WTC11 (cell line): ENCODE measurements around the gene MTA2. TPM values are rescaled to one million over a fixed set of nuclear protein-coding genes. Genes with fewer than 3 reads are reported as not detected.

Experiments used
- ATAC-seq: fragments of 200-7000 bp; cut with Tn5 transposase; 2 replicates; pipeline ENCODE4 v1.10.0; 2021; ENCODE audit warnings: mild to moderate bottlenecking, moderate library complexity
- CTCF ChIA-PET: fragments of 300-600 bp; sonication (Branson Sonifier 250); formaldehyde crosslinking; loops from one replicate; lab custom pipeline; 2021; ENCODE audit warnings: antibody characterized with exemption; lab: Charles Lee
- POLR2A ChIA-PET: fragments of 350-600 bp; sonication (Branson Sonifier 250); formaldehyde crosslinking; loops from one replicate; lab custom pipeline; 2021; ENCODE audit warnings: antibody characterized with exemption; lab: Charles Lee
- DNase-seq: peaks from one replicate; pipeline ENCODE4 v3.0.0; 2021; ENCODE audit warnings: low spot score
- H3K27ac Mint-ChIP-seq: 2 replicates; pipeline ENCODE4 v1.8.0; 2021; ENCODE audit warnings: mixed read lengths
- H3K27me3 Mint-ChIP-seq: 2 replicates; pipeline ENCODE4 v1.8.0; 2021; ENCODE audit warnings: low read depth, mild to moderate bottlenecking, moderate library complexity, mixed read lengths
- H3K36me3 Mint-ChIP-seq: 2 replicates; pipeline ENCODE4 v1.8.0; 2021; ENCODE audit warnings: mixed read lengths
- H3K4me1 Mint-ChIP-seq: 2 replicates; pipeline ENCODE4 v1.8.0; 2022; ENCODE audit warnings: mixed read lengths
- H3K4me3 Mint-ChIP-seq: 2 replicates; pipeline ENCODE4 v1.8.0; 2021; ENCODE audit warnings: mild to moderate bottlenecking, moderate library complexity, mixed read lengths
- H3K9me3 Mint-ChIP-seq: 2 replicates; pipeline ENCODE4 v1.8.0; 2021; ENCODE audit warnings: mixed read lengths
- AFF4 ChIP-seq: sonication (generic); formaldehyde crosslinking; IDR thresholded peaks from 2 replicates; pipeline ENCODE4 v1.8.1; 2023; ENCODE audit warnings: mild to moderate bottlenecking, missing genetic modification reagents, borderline replicate concordance
- CTCF ChIP-seq: fragments of 200-600 bp; IDR thresholded peaks from 2 replicates; pipeline ENCODE4 v1.8.0; 2022; ENCODE audit warnings: antibody characterized with exemption
- FOXP4 ChIP-seq: sonication (generic); formaldehyde crosslinking; IDR thresholded peaks from 2 replicates; pipeline ENCODE4 v1.8.0; 2022; ENCODE audit warnings: mild to moderate bottlenecking, missing genetic modification reagents
- GRHL2 ChIP-seq: fragments of 250-450 bp; sonication (Bioruptor Pico); IDR thresholded peaks from 2 replicates; pipeline ENCODE4 v1.8.0; 2022; ENCODE audit warnings: mild to moderate bottlenecking, moderate library complexity; ENCODE audit not compliant: insufficient replicate concordance, severe bottlenecking
- HMGA2 ChIP-seq: fragments of 250-450 bp; sonication (Bioruptor Pico); IDR thresholded peaks from 2 replicates; pipeline ENCODE4 v1.4.0; 2021; ENCODE audit warnings: mild to moderate bottlenecking, moderate library complexity
- NFATC4 ChIP-seq: fragments of 250-450 bp; sonication (Bioruptor Pico); IDR thresholded peaks from 2 replicates; pipeline ENCODE4 v1.9.0; 2021; ENCODE audit warnings: mild to moderate bottlenecking
- NFYB ChIP-seq: sonication (generic); formaldehyde crosslinking; conservative IDR thresholded peaks from 2 replicates; pipeline ENCODE4 v1.8.0; 2022; ENCODE audit warnings: low read depth, missing genetic modification reagents
- NR2C2 ChIP-seq: sonication (generic); formaldehyde crosslinking; IDR thresholded peaks from 2 replicates; pipeline ENCODE4 v1.8.0; 2022; ENCODE audit warnings: mild to moderate bottlenecking, missing genetic modification reagents
- RORB ChIP-seq: fragments of 250-450 bp; sonication (Bioruptor Pico); IDR thresholded peaks from 2 replicates; pipeline ENCODE4 v1.9.0; 2021; ENCODE audit warnings: mild to moderate bottlenecking
- TP53 ChIP-seq: sonication (generic); formaldehyde crosslinking; IDR thresholded peaks from 2 replicates; pipeline ENCODE4 v1.8.1; 2023; ENCODE audit warnings: mild to moderate bottlenecking, missing genetic modification reagents
- USF2 ChIP-seq: sonication (generic); formaldehyde crosslinking; IDR thresholded peaks from 2 replicates; pipeline ENCODE4 v1.8.1; 2023; ENCODE audit warnings: mild to moderate bottlenecking, missing genetic modification reagents, moderate library complexity
- ZSCAN18 ChIP-seq: fragments of 250-450 bp; sonication (Bioruptor Pico); IDR thresholded peaks from 2 replicates; pipeline ENCODE4 v2.1.2; 2022; ENCODE audit warnings: mild to moderate bottlenecking, moderate library complexity
- total RNA-seq: library from RNA; stranded (reverse); gene quantifications from 3 replicates; pipeline ENCODE4 v1.2.3, GENCODE V29; 2021
- TF ChIP-seq, protein P1 (sequence below): fragments of 250-450 bp; sonication (Bioruptor Pico); conservative IDR thresholded peaks from 2 replicates; pipeline ENCODE4 v1.9.0; 2021; ENCODE audit warnings: mild to moderate bottlenecking
- TF ChIP-seq, protein P2 (sequence below): sonication (generic); formaldehyde crosslinking; conservative IDR thresholded peaks from 2 replicates; pipeline ENCODE4 v1.8.1; 2022; ENCODE audit warnings: mild to moderate bottlenecking, missing genetic modification reagents
- TF ChIP-seq, protein P3 (sequence below): fragments of 250-450 bp; sonication (Bioruptor Pico); IDR thresholded peaks from 2 replicates; pipeline ENCODE4 v1.9.0; 2021; ENCODE audit warnings: mild to moderate bottlenecking

MTA2 gene
- total RNA-seq, 1 experiment from 2014 or later: 115 TPM

DNA sequence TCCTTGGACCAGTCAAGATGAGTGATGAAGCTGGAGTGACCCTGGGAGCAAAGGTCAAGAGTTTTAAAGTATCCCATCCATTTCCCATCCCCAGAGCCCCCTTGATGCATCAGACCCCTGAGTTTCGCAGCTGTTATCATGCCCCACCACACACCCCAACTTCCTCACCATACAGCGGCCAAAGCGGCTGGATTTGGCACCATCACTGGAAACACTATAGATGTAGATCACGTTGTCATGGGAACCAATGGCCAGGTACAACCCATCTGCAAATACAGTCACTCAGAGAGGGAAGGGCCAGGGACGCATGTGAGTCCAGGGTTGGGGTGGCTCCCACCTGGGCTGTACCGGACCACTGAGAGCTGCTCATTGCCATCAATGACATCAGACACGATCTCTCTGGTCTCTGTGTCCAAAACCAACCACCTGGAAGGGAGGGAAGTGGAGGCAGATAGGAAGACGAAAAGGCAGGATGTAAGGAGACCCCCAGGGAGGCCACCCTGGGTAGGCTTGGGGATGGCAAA lies 2.2 kb upstream of the MTA2 start:
- no peak for ATAC-seq
- no peaks in the 10 kb centered on the region for H3K9me3 Mint-ChIP-seq
- H3K4me3 Mint-ChIP-seq: peak overlapping the region; percentile 91
- TF ChIP-seq FOXP4 (CRISPR knock-in tag) (no peak), NFYB (CRISPR knock-in tag) (no peak), CTCF (no peak), NR2C2 (no peak), ZSCAN18 (CRISPR knock-in tag) (no peak), TP53 (no peak)
- TF ChIP-seq, protein P1, sequence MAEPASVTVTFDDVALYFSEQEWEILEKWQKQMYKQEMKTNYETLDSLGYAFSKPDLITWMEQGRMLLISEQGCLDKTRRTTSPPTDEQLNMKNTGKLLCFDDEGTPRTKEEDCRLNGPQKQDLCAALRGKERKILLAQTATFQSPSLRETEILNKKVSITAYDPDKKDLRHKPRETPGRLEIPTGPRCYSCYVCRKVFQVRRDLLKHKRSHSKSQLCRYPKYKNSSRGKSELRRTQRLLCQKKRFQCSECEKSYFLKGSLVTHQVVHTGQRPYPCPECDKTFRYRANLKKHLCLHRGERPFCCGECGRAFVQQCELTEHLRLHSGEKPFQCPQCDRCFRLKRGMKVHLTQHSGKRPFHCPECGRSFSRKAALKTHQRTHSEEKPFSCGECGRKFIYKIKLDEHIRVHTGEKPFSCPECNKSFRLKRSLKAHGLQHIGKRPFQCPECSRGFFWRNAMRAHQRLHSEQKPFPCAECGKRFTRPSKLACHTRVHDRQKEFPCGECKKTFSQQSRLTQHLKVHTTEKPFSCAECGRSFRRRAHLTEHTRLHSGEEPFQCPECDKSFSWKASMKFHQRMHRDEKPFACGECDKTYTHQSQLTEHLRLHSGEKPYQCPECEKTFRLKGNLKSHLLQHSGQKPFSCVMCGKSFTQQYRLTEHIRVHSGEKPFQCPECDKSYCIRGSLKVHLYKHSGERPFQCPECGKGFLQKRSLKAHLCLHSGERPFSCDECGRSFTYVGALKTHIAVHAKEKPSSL (CRISPR knock-in tag): no peak
- ChIA-PET POLR2A (interaction anchor here (1.4 to 2.2 kb wide), 3 partner anchors 12 to 61 kb away, joined by 5 to 9 read pairs (median 8); partner anchors contain the start of genes B3GAT3, C11orf98, CSKMT and TUT1), CTCF (interaction anchor here (0.8 to 8.9 kb wide), 6 partner anchors 8 to 183 kb away, joined by 3 to 74 read pairs (median 3); partner anchors contain the start of genes EML3, ROM1, TMEM179B and TUT1)
- peaks cover 18% of the 10 kb centered on the region for H3K36me3 Mint-ChIP-seq
- H3K4me1 Mint-ChIP-seq: peaks cover 58% of the 10 kb centered on the region
- H3K27me3 Mint-ChIP-seq: peaks cover 26% of the 10 kb centered on the region
- H3K27ac Mint-ChIP-seq: peak overlapping the region; percentile 4; the same call in 1 of the 2 replicates
- DNase-seq: no peak

GRCh38 chr11:62603072-62603408 lies 1.4 kb upstream of the MTA2 start:
- ChIA-PET POLR2A (interaction anchor here (0.7 to 1.4 kb wide), 3 partner anchors 12 to 62 kb away, joined by 3 to 7 read pairs (median 5); partner anchors contain the start of genes B3GAT3, C11orf98, CSKMT and TUT1), CTCF (interaction anchor here (3.8 to 8.9 kb wide), 2 partner anchors 9 to 10 kb away, joined by 43 to 74 read pairs; partner anchors contain the start of genes EML3, ROM1 and TUT1)
- DNase-seq: no peak
- H3K4me3 Mint-ChIP-seq: peak overlapping the region; percentile 91
- peaks cover 60% of the 10 kb centered on the region for H3K4me1 Mint-ChIP-seq
- no peak for ATAC-seq
- peaks cover 26% of the 10 kb centered on the region for H3K27me3 Mint-ChIP-seq
- peaks cover 26% of the 10 kb centered on the region for H3K36me3 Mint-ChIP-seq
- no peaks in the 10 kb centered on the region for H3K9me3 Mint-ChIP-seq
- H3K27ac Mint-ChIP-seq: no peak overlapping the region
- TF ChIP-seq HMGA2 (CRISPR knock-in tag): no peak
- no peak for TF ChIP-seq USF2 (CRISPR knock-in tag)
- TF ChIP-seq AFF4 (CRISPR knock-in tag): no peak
- TF ChIP-seq NFATC4: no peak
- TF ChIP-seq, protein P2, sequence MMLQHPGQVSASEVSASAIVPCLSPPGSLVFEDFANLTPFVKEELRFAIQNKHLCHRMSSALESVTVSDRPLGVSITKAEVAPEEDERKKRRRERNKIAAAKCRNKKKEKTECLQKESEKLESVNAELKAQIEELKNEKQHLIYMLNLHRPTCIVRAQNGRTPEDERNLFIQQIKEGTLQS (CRISPR knock-in tag): no peak
- no peak for TF ChIP-seq NFYB (CRISPR knock-in tag)
- TF ChIP-seq, protein P3, sequence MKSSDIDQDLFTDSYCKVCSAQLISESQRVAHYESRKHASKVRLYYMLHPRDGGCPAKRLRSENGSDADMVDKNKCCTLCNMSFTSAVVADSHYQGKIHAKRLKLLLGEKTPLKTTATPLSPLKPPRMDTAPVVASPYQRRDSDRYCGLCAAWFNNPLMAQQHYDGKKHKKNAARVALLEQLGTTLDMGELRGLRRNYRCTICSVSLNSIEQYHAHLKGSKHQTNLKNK (CRISPR knock-in tag): no peak
- TF ChIP-seq RORB (CRISPR knock-in tag): no peak
- TF ChIP-seq GRHL2 (CRISPR knock-in tag): no peak
- no peak for TF ChIP-seq CTCF
